Neural progenitor cell (in vitro differentiated cells): Measurements from ENCODE around the gene PLCZ1.

Experiments
- CTCF ChIP-seq: fragments of 200-600 bp; sonication (generic); IDR thresholded peaks from 2 replicates; pipeline ENCODE4 v1.5.1; 2017; ENCODE audit warnings: antibody characterized with exemption, mild to moderate bottlenecking
- EZH2 ChIP-seq: fragments of 200-600 bp; sonication (generic); IDR thresholded peaks from 2 replicates; pipeline ENCODE4 v1.6.1; 2017; ENCODE audit warnings: antibody characterized with exemption, mild to moderate bottlenecking, moderate library complexity
- EZH2phosphoT487 ChIP-seq: fragments of 200-600 bp; sonication (generic); IDR thresholded peaks from 2 replicates; pipeline ENCODE4 v1.6.1; 2017; ENCODE audit warnings: antibody characterized with exemption

GRCh38 chr12:18634382-18634781 is 103.4 kb downstream of the PLCZ1 start:
- no peak for TF ChIP-seq EZH2
- no peak for TF ChIP-seq CTCF
- TF ChIP-seq EZH2phosphoT487: no peak
